ENCODE data around the gene ERG. TPM values are rescaled to one million over a fixed set of nuclear protein-coding genes. Genes with fewer than 3 reads are reported as not detected.

Gene ERG
- total and polyA plus RNA-seq, 2 experiments from 2014 or later = 0.14 to 0.44 TPM

DNA sequence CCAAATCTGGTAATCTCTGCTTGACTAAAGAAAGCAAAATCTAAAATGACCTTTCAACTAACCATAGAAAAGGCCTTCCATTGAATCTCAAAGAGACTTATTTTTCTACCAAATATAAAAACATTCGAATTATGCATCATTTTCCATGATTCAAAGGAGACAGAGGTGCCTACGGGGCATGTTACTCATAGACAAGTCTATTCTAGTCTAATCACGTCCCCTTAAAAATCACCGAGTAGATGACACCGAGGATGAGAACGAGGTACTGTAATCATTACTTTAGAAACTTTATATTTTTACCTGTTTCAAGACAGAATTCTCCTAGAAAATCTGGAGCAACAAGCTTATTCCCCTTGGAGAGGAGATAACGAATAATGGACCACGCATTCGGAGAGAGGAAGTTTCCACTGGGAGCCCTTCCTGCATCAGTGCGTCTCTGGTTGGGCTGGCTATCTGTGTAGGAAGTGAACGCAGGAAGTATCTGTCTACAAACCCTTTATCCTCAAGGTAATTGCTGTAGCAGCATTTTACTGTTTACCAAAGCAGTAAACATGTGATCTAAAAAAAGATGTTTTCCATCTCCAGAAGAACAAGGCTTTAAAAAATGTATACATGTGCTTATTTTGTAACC, 9.5 kb downstream of the ERG start (continued):
- TF ChIP-seq, protein P1, sequence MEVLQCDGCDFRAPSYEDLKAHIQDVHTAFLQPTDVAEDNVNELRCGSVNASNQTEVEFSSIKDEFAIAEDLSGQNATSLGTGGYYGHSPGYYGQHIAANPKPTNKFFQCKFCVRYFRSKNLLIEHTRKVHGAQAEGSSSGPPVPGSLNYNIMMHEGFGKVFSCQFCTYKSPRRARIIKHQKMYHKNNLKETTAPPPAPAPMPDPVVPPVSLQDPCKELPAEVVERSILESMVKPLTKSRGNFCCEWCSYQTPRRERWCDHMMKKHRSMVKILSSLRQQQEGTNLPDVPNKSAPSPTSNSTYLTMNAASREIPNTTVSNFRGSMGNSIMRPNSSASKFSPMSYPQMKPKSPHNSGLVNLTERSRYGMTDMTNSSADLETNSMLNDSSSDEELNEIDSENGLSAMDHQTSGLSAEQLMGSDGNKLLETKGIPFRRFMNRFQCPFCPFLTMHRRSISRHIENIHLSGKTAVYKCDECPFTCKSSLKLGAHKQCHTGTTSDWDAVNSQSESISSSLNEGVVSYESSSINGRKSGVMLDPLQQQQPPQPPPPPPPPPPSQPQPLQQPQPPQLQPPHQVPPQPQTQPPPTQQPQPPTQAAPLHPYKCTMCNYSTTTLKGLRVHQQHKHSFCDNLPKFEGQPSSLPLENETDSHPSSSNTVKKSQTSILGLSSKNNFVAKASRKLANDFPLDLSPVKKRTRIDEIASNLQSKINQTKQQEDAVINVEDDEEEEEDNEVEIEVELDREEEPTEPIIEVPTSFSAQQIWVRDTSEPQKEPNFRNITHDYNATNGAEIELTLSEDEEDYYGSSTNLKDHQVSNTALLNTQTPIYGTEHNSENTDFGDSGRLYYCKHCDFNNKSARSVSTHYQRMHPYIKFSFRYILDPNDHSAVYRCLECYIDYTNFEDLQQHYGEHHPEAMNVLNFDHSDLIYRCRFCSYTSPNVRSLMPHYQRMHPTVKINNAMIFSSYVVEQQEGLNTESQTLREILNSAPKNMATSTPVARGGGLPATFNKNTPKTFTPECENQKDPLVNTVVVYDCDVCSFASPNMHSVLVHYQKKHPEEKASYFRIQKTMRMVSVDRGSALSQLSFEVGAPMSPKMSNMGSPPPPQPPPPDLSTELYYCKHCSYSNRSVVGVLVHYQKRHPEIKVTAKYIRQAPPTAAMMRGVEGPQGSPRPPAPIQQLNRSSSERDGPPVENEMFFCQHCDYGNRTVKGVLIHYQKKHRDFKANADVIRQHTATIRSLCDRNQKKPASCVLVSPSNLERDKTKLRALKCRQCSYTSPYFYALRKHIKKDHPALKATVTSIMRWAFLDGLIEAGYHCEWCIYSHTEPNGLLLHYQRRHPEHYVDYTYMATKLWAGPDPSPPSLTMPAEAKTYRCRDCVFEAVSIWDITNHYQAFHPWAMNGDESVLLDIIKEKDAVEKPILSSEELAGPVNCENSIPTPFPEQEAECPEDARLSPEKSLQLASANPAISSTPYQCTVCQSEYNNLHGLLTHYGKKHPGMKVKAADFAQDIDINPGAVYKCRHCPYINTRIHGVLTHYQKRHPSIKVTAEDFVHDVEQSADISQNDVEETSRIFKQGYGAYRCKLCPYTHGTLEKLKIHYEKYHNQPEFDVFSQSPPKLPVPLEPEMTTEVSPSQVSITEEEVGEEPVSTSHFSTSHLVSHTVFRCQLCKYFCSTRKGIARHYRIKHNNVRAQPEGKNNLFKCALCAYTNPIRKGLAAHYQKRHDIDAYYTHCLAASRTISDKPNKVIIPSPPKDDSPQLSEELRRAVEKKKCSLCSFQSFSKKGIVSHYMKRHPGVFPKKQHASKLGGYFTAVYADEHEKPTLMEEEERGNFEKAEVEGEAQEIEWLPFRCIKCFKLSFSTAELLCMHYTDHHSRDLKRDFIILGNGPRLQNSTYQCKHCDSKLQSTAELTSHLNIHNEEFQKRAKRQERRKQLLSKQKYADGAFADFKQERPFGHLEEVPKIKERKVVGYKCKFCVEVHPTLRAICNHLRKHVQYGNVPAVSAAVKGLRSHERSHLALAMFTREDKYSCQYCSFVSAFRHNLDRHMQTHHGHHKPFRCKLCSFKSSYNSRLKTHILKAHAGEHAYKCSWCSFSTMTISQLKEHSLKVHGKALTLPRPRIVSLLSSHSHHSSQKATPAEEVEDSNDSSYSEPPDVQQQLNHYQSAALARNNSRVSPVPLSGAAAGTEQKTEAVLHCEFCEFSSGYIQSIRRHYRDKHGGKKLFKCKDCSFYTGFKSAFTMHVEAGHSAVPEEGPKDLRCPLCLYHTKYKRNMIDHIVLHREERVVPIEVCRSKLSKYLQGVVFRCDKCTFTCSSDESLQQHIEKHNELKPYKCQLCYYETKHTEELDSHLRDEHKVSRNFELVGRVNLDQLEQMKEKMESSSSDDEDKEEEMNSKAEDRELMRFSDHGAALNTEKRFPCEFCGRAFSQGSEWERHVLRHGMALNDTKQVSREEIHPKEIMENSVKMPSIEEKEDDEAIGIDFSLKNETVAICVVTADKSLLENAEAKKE (CRISPR knock-in tag; IDR thresholded peaks at IDR 0.05) = no peak
- TF ChIP-seq, protein P2, sequence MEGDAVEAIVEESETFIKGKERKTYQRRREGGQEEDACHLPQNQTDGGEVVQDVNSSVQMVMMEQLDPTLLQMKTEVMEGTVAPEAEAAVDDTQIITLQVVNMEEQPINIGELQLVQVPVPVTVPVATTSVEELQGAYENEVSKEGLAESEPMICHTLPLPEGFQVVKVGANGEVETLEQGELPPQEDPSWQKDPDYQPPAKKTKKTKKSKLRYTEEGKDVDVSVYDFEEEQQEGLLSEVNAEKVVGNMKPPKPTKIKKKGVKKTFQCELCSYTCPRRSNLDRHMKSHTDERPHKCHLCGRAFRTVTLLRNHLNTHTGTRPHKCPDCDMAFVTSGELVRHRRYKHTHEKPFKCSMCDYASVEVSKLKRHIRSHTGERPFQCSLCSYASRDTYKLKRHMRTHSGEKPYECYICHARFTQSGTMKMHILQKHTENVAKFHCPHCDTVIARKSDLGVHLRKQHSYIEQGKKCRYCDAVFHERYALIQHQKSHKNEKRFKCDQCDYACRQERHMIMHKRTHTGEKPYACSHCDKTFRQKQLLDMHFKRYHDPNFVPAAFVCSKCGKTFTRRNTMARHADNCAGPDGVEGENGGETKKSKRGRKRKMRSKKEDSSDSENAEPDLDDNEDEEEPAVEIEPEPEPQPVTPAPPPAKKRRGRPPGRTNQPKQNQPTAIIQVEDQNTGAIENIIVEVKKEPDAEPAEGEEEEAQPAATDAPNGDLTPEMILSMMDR (conservative IDR thresholded peaks at IDR 0.05; ENCODE audit: low read depth in 2 of 2) = no peak
- no peak for TF ChIP-seq POLR2AphosphoS5 (IDR thresholded peaks at IDR 0.05; ENCODE audit: low read depth)
- TF ChIP-seq NANOG (IDR thresholded peaks at IDR 0.05; ENCODE audit: borderline replicate concordance) = no peak
- no peak for TF ChIP-seq JUNB (IDR thresholded peaks at IDR 0.05; ENCODE audit: unreplicated experiment)
- no peak for TF ChIP-seq EZH2phosphoT487 (IDR thresholded peaks at IDR 0.05; ENCODE audit: unreplicated experiment)

DNA sequence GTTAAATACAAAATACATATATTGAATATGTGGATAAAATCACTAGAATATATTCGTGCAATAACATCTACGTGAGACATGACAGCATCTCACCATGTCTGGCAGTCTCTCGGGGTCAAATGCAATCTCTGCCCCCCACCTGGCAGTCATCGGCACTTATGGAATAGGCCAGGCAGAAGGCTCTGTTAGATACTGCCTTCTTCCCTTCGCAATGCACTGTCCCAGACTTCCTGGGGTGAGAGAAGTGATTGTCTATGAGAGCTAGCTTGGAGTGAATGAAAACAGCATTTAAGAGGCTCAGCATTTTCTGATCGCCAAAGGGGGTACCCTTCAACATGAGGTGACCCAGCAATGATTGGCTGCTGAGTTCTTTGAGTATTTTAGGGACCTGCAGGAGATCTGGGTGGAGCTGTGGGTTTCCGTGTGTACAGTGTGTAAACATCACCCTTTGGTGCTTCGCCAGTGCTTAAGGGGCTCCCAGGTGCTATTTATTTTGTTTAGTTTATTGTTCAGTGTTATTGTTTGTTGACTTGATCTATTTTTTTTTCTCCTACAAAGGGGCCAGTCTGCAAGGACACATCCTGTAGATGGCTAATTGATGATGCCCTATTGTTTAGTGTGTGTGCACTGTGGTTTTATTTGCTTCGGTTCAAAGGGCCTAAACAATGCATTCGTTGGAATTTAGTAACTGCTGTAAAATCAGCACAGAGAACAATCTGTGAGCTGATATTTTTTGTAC, 10.2 kb downstream of the ERG start:
- peak overlapping the region; percentile 94 for H3K27ac Mint-ChIP-seq
- Histone ChIP-seq H3K4me1 (ENCODE audit: insufficient read depth) (peaks cover 23% of the 10 kb centered on the region), H2AFZ (no peak overlapping the region), H3F3A (replicated peaks; ENCODE audit: low read depth) (no peaks in the 10 kb centered on the region), H3K27me3 (ENCODE audit: insufficient read depth) (no peaks in the 10 kb centered on the region), H3K4me3 (no peak overlapping the region), H4K20me1 (replicated peaks; ENCODE audit: insufficient read depth) (no peaks in the 10 kb centered on the region), H3K79me2 (replicated peaks; ENCODE audit: insufficient read depth) (no peaks in the 10 kb centered on the region), H3K36me3 (ENCODE audit: insufficient read depth) (no peaks in the 10 kb centered on the region), H3K4me2 (no peak overlapping the region), H3K9me2 (ENCODE audit: insufficient read depth) (no peaks in the 10 kb centered on the region), H3K27ac (ENCODE audit: low read depth) (no peak overlapping the region)
- peaks cover 53% of the 10 kb centered on the region for H3K4me1 Mint-ChIP-seq
- ATAC-seq (no peak), DNase-seq (ENCODE audit: low spot score) (no peak)
- no peak overlapping the region for H3K4me3 Mint-ChIP-seq
- H3K36me3 Mint-ChIP-seq (ENCODE audit: low read depth) = no peaks in the 10 kb centered on the region
- no peaks in the 10 kb centered on the region for H3K9me3 Mint-ChIP-seq
- no peaks in the 10 kb centered on the region for H3K27me3 Mint-ChIP-seq (ENCODE audit: insufficient read depth, low read depth, poor library complexity)
- TF ChIP-seq NANOG (IDR thresholded peaks at IDR 0.05; ENCODE audit: borderline replicate concordance) (no peak), JUNB (IDR thresholded peaks at IDR 0.05; ENCODE audit: unreplicated experiment) (no peak), ZNF331 (CRISPR knock-in tag; IDR thresholded peaks at IDR 0.05; ENCODE audit: low read depth) (no peak), POLR2AphosphoS5 (IDR thresholded peaks at IDR 0.05; ENCODE audit: low read depth) (no peak), EZH2 (IDR thresholded peaks at IDR 0.05; ENCODE audit: low read depth, unreplicated experiment) (no peak)
